HG03432 (cell line): ENCODE results near the gene SRCIN1.

Experiments used
- ATAC-seq: cut with Tn5 transposase; IDR thresholded peaks from one replicate; pipeline ENCODE4 v1.9.1; 2021; ENCODE audit warnings: mild to moderate bottlenecking, moderate library complexity; ENCODE audit not compliant: unreplicated experiment

The SRCIN1 gene

GRCh38 chr17:38617074-38617860, 11.5 kb upstream of the SRCIN1 start:
- ATAC-seq = no peak

GRCh38 chr17:38616361-38616760, 10.6 kb upstream of the SRCIN1 start:
- no peak for ATAC-seq

GRCh38 chr17:38613981-38614779, 8.4 kb upstream of the SRCIN1 start:
- ATAC-seq = no peak

DNA sequence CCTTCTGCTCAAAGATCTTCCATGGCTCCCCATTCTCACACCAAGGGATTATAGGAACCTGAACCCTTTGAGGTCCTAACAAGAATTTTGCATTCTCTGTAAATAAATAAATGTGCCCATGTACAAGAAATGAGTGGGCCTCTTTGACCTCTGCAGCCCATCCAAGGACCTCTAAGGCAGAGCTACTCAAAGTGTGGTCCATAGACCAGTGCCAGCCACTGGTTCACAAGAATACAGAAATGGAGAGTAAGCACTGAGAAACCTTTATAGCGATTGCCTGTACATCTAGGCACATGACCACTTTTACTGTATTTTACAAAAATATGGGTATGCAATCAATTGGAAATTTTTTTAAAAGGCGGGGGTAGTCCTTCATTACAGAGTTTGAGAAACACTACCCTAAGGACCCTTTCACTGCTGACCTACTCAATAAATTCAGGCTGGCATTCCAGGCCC, 7.8 kb upstream of the SRCIN1 start:
- no peak for ATAC-seq

- ATAC-seq = no peak
Observed at GRCh38 chr17:38611872-38612376, 6.2 kb upstream of the SRCIN1 start.

DNA sequence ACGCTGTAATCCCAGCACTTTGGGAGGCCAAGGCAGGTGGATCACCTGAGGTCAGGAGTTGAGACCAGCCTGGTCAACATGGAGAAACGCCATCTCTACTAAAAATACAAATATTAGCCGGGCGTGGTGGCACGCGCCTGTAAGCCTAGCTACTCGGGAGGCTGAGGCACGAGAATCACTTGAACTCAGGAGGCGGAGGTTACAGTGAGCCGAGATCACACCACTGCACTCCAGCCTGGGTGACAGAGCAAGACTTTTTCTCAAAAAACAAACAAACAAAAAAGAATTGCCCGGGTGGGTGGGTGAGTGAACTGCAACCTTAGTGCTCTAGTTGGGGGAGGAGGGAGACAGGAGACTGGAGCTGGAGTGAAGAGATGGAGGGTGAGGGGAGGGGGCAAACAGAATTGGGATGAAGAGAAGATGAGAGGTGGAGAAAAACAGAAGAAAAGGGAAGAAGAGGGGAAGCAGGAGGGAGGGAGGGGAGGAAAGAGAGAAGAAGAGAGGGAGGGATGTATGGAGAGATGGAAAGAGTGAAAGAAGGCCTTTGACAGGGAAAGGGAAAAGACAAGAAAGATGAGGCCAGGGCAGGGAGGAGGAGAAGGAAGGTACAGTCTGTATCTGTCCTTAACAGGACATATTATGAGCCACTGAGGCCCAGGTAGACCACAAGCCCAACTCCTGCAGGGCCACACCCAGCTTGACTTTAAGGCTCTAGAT, 5.5 kb upstream of the SRCIN1 start:
- ATAC-seq = no peak

- no peak for ATAC-seq
Observed at GRCh38 chr17:38609280-38610031, 3.7 kb upstream of the SRCIN1 start.

DNA sequence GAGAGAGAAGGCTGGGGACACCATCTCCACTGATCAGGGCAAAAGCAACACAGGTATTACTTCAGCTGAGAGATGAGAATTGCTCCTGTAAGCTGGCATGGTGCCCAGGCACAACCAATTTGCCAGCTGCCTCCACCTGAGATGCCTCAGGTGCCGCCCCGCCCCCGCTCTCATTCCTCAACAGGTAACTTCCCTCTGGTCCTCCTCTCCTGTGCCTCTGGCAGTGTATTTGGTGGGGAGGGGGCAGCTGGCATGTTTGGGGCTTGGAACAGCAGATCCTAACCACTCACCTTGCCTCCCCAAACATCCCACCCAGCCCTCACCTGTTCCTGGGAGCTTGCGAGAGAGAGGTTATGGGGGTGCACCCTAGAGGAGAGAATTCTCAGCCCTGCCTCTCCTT, 2.9 kb upstream of the SRCIN1 start:
- no peak for ATAC-seq

DNA sequence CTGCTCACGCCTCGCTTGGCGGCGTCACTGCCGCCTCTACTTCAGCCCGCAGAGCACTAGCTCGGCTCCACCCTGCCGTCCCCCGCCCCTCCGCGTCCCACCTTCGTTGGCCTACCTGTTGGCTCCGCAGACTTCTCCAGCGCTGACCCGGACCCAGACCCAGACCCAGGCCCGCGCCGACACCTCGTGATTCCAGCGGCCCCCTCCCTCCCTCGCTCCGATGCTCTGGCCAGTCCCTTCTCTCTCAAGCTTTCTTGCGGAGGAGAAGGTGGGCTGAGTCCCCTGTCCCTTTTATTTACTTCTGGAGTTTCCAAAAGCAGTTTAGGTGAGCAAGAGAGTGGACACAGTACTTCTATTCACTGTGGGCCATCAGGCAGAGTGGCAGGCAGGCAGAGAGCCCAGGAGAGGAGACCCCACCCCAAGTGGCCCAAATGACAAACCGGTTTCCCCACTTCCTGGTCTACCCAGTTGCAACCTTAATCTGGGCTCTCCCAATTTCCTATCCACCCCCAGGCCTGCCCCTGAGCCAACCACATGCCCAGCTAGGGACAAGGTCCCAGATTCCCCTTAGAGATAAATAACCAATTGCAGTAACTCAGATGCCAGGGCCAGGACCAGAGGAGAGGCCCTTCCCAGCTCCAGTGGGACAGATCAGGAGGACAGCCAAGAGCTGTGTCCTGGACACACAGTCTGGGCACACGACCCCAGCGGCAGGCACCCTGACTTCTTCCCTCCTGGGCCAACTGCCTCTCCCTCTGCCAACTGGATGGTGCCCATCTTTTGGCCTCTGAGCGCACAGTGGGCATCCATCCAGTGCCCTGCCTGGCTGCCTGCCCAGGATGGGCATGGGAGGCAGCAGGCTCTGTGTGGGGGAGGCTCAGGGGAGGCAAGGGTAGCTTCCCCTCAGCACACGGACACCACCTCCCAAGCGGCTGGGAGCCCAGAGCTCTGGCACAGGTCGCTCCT, 1.2 kb upstream of the SRCIN1 start:
- no peak for ATAC-seq

DNA sequence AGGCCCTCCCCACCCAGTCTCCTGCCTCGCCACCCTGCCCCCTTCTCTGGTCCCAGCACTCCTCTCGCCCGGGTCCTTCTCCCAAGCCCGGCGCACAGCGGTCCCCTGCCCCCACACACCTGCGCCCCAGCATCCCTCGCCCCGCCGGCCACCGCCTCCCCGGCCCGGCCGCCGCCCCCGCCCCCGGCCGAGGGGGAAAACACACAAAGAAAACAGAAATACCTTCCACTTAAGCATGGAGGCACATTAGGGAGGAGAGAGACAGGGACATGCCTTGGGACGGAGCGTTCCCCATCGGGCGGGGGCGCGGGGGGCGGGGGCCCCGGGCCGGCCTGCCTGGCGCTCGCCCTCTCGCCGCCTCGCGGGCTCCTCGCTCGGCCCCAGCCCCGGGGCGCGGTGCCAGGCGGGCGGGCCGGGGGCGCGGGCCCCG, 326 bp downstream of the SRCIN1 start:
- no peak for ATAC-seq

- no peak for ATAC-seq
Observed at GRCh38 chr17:38604479-38605403, 1.0 kb downstream of the SRCIN1 start.

GRCh38 chr17:38603786-38604478, 1.8 kb downstream of the SRCIN1 start:
- ATAC-seq = no peak

DNA sequence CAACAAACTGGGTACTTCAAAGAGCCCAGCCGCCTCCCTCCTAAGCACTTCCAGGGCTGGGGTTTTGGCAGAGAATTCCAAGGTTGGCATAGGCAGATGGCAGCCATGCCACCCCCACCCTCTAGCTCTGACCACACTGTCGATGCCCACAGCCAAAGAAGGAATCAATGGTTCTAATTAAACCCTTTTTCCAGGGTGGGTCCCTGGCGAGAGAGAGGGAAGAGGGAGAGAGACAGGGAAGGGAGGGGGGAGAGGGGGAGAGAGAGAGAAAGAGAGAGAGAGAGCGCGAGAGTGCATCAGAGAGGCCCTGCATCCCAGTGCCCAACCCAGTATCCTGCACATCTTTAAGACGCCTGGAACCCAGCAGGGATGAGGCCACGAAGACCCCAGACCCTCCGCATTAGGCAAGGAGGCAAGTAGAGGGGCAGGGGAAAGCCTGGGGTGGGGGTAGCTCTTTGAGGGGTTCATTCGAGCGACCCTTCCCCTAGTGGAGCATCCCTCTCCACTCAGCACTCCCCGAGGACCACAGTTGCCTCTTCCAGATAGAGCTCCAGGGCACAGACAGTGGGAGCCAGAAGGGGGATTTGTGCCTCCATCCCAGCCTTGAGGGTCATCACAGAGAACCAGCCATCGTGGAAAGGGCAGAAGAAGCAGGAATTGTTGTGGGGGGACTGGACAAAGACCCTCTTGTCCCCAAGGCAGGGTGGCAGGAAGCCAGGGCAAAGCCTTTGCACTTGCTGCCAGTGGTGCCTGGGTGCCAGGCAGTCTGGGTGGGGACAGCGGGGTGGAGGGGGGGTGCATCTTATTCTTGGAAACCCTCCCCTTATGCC, 2.6 kb downstream of the SRCIN1 start:
- no peak for ATAC-seq

- ATAC-seq = no peak
Observed at GRCh38 chr17:38602453-38602852, 3.3 kb downstream of the SRCIN1 start.

DNA sequence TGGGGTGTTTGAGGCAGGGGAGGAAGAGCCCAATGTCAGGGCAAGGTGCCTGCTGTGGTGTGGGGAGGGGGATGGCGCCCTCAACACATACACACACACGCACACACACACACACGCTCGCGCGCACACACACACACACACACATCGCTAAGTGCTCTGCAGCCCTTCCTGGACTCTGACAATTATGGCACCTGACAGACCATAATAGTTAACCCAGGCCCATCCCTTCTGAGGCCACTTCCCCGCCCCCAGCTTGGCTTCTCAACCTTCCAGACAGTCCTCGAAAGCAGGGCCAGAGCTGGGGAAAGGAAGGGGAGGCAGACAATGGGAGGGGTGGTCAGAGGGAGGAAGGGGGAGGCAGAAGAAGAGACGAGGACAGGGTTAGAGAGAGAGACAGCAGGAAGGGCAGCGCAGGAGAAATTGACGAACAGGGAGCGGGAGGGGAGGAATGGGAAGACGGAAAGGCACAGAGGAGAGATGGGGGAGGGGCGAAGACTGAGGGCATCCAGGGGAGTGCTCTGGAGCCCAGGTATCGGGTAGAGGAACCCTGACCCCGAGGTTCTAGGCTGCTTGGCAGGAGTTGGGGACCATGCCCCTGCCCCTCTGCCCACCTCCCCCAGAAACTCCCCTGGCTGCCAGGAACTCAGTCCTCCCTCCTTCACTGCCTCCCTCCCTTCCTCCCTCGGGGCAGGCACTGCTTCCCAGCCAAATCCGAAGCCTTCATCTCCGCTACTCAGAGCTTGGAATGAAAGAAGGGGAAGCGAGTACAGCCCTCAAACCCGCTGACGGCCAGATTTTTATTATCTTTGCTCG, 4.0 kb downstream of the SRCIN1 start:
- no peak for ATAC-seq

DNA sequence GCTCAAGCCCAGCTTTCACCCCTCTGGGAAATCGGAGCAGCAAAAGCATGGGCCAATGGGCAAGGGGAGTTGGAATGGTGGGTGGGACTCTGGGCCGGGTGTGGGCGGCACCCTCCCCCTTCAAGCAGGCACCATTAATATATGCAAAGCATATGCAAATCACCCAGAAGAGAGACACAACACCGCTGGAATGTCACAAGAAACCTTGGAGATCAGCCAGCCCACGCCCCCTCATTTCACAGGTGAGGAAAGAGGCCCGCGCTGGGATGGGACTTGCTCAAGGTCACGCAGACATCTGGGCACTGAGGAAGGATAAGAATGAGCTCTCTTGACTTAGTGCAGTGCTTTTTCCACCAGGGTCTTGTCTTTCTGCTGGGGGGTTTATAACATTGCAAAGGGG, 4.8 kb downstream of the SRCIN1 start:
- no peak for ATAC-seq
